HG03378 (cell line): Measurements from ENCODE around the gene DAZAP2.
"Not testable (repeated sequence)": the region's sequence is repeated elsewhere in the genome, so short reads cannot be mapped to it uniquely, and the experiment has no call there.

ENCODE experiments used
- ATAC-seq: cut with Tn5 transposase; IDR thresholded peaks from one replicate; pipeline ENCODE4 v1.9.1; 2021; ENCODE audit warnings: mild to moderate bottlenecking, moderate library complexity; ENCODE audit not compliant: unreplicated experiment

DAZAP2 gene

GRCh38 chr12:51217133-51217967 lies 21.3 kb upstream of the DAZAP2 start:
- no peak for ATAC-seq

GRCh38 chr12:51217968-51218606 lies 20.5 kb upstream of the DAZAP2 start, which contains the start of gene POU6F1:
TSS of gene POU6F1 (minus strand) at chr12:51218062. CDS start at chr12:51206836, 11,226 bp downstream.
- peak; percentile 53 for ATAC-seq

- ATAC-seq, result no peak
Observed at GRCh38 chr12:51218607-51219161, 19.9 kb upstream of the DAZAP2 start.

GRCh38 chr12:51219322-51219721 lies 19.3 kb upstream of the DAZAP2 start:
- ATAC-seq, result no peak

- not testable (repeated sequence) for ATAC-seq
Observed at GRCh38 chr12:51219857-51220256, 18.8 kb upstream of the DAZAP2 start.

GRCh38 chr12:51222461-51222860 lies 16.2 kb upstream of the DAZAP2 start:
- no peak for ATAC-seq

GRCh38 chr12:51224625-51225024 lies 14.0 kb upstream of the DAZAP2 start:
- ATAC-seq, result no peak

GRCh38 chr12:51225234-51225633 lies 13.4 kb upstream of the DAZAP2 start:
- no peak for ATAC-seq

- no peak for ATAC-seq
Observed at GRCh38 chr12:51225771-51226170, 12.9 kb upstream of the DAZAP2 start.

- not testable (repeated sequence) for ATAC-seq
Observed at GRCh38 chr12:51227112-51227511, 11.5 kb upstream of the DAZAP2 start.

GRCh38 chr12:51227962-51228361 lies 10.7 kb upstream of the DAZAP2 start:
- no peak for ATAC-seq

- ATAC-seq, result no peak
Observed at GRCh38 chr12:51229116-51229809, 9.4 kb upstream of the DAZAP2 start.

- no peak for ATAC-seq
Observed at GRCh38 chr12:51232642-51233041, 6.0 kb upstream of the DAZAP2 start.

- no peak for ATAC-seq
Observed at GRCh38 chr12:51234530-51234929, 4.1 kb upstream of the DAZAP2 start.

GRCh38 chr12:51238037-51238509 lies 553 bp upstream of the DAZAP2 start:
- ATAC-seq, result peak; percentile 4

GRCh38 chr12:51240971-51241370 lies 2.3 kb downstream of the DAZAP2 start:
- ATAC-seq, result no peak

GRCh38 chr12:51242120-51242519 lies 3.5 kb downstream of the DAZAP2 start:
- ATAC-seq, result no peak

- no peak for ATAC-seq
Observed at GRCh38 chr12:51242876-51243275, 4.2 kb downstream of the DAZAP2 start.

GRCh38 chr12:51244269-51244668 lies 5.6 kb downstream of the DAZAP2 start:
- no peak for ATAC-seq

- no peak for ATAC-seq
Observed at GRCh38 chr12:51245476-51246253, 7.0 kb downstream of the DAZAP2 start.
